GM20000 (cell line): ENCODE data around the gene ADCK2.
"Not testable (repeated sequence)": the region's sequence is repeated elsewhere in the genome, so short reads cannot be mapped to it uniquely, and the experiment has no call there.

ENCODE experiments used
- DNase-seq: peaks from one replicate; pipeline ENCODE4 v3.0.0; 2012; ENCODE audit warnings: low spot score
- TF ChIP-seq, protein P1 (sequence below): IDR thresholded peaks from 2 replicates; pipeline ENCODE4 v1.5.1; 2012; ENCODE audit warnings: mild to moderate bottlenecking, control low read depth; ENCODE audit errors: extremely low read depth, missing control alignments

The ADCK2 gene

DNA sequence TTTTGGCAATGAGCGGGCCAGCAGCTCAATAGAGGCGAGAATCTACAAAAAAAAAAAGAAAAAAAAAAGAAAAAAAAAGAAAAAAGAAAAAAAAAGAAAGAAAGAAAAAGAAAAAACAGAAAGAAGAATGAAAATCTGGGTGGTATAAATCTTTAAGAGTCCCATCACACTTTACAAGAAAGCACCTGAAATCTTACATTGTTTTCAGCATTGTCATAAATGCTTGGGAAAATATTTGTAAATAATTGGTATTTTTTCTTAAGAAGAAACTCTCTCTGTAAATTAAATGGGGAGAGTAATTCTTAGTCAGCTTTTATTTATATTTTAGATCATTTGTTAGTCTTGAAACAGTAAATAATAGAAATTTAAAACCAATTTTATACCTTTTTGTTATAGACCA, 62.0 kb downstream of the ADCK2 start:
- DNase-seq = no peak
- TF ChIP-seq, protein P1, sequence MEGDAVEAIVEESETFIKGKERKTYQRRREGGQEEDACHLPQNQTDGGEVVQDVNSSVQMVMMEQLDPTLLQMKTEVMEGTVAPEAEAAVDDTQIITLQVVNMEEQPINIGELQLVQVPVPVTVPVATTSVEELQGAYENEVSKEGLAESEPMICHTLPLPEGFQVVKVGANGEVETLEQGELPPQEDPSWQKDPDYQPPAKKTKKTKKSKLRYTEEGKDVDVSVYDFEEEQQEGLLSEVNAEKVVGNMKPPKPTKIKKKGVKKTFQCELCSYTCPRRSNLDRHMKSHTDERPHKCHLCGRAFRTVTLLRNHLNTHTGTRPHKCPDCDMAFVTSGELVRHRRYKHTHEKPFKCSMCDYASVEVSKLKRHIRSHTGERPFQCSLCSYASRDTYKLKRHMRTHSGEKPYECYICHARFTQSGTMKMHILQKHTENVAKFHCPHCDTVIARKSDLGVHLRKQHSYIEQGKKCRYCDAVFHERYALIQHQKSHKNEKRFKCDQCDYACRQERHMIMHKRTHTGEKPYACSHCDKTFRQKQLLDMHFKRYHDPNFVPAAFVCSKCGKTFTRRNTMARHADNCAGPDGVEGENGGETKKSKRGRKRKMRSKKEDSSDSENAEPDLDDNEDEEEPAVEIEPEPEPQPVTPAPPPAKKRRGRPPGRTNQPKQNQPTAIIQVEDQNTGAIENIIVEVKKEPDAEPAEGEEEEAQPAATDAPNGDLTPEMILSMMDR = no peak

DNA sequence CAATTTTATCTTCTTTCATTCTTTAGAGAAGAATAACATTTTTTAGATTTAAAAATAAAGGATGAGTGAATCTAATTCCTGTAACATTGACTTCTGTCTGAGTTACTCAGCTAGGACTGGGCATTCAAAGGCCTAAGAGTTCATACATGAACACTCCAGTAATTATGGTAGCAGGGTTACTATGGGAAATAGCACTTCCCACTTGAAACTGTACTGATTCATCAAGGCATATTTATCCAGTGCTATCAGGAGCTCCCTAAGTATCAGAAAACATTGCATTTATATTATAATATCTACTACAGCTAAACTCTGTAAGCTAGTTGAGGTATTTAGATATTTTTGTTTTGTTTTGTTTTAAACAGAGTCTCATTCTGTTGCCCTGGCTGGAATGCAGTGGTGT, 65.5 kb downstream of the ADCK2 start:
- no peak for DNase-seq
- TF ChIP-seq, protein P1 = no peak

DNA sequence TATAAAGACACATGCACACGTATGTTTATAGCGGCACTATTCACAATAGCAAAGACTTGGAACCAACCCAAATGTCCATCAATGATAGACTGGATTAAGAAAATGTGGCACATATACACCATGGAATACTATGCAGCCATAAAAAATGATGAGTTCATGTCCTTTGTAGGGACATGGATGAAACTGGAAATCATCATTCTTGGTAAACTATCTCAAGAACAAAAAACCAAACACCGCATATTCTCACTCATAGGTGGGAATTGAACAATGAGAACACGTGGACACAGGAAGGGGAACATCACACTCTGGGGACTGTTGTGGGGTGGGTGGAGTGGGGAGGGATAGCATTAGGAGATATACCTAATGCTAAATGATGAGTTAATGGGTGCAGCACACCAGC, 70.5 kb downstream of the ADCK2 start:
- DNase-seq = not testable (repeated sequence)

DNA sequence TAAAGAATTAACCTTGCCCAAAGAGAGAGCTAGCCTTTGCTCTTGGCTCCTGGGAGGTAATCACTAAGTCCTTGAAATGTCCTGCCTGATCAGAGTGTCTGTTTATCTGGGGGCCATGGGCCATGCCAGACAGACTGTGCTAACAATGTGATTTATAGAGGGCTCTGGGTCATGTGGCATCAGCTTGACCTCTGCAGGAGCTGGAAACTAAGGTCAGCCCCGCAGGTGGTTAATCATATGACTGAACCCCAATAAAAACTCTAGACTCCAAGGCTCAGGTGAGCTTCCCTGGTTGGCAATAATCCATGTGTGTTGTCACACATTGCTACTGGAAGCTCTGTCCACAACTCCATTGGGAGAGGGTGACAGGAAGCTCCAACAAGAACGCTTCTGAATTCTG, 71.3 kb downstream of the ADCK2 start:
- TF ChIP-seq, protein P1 = no peak
- no peak for DNase-seq
